HEK293 (cell line): Measurements from ENCODE around the gene NAP1L1.

Source experiments
- GLIS2 ChIP-seq: fragments of 450-650 bp; formaldehyde crosslinking; IDR thresholded peaks from 2 replicates; pipeline ENCODE4 v1.5.1; 2016; ENCODE audit warnings: missing biosample characterization, missing genetic modification characterization
- KLF10 ChIP-seq: fragments of 450-650 bp; IDR thresholded peaks from 2 replicates; pipeline ENCODE4 v1.5.1; 2018; ENCODE audit warnings: missing biosample characterization, mild to moderate bottlenecking, missing genetic modification characterization
- OSR2 ChIP-seq: fragments of 450-650 bp; formaldehyde crosslinking; IDR thresholded peaks from 2 replicates; pipeline ENCODE4 v1.5.1; 2016; ENCODE audit warnings: missing biosample characterization, missing genetic modification characterization
- RBAK ChIP-seq: fragments of 450-650 bp; formaldehyde crosslinking; IDR thresholded peaks from 2 replicates; pipeline ENCODE4 v1.5.1; 2016; ENCODE audit warnings: missing biosample characterization, missing genetic modification characterization
- ZBTB1 ChIP-seq: fragments of 450-650 bp; formaldehyde crosslinking; IDR thresholded peaks from 2 replicates; pipeline ENCODE4 v1.5.1; 2016; ENCODE audit warnings: missing biosample characterization, missing genetic modification characterization
- ZBTB8A ChIP-seq: fragments of 450-650 bp; formaldehyde crosslinking; IDR thresholded peaks from 2 replicates; pipeline ENCODE4 v1.5.1; 2016; ENCODE audit warnings: missing biosample characterization, missing genetic modification characterization
- ZEB2 ChIP-seq: fragments of 450-650 bp; formaldehyde crosslinking; IDR thresholded peaks from 2 replicates; pipeline ENCODE4 v1.5.1; 2016; ENCODE audit warnings: missing biosample characterization, missing genetic modification characterization
- ZNF112 ChIP-seq: fragments of 450-650 bp; formaldehyde crosslinking; IDR thresholded peaks from 2 replicates; pipeline ENCODE4 v1.5.0; 2017; ENCODE audit warnings: missing biosample characterization, missing genetic modification characterization
- ZNF121 ChIP-seq: fragments of 450-650 bp; formaldehyde crosslinking; IDR thresholded peaks from 2 replicates; pipeline ENCODE4 v1.5.1; 2016; ENCODE audit warnings: missing biosample characterization, missing genetic modification characterization
- ZNF146 ChIP-seq: fragments of 450-650 bp; formaldehyde crosslinking; IDR thresholded peaks from 2 replicates; pipeline ENCODE4 v1.5.1; 2016; ENCODE audit warnings: missing biosample characterization, missing genetic modification characterization
- ZNF16 ChIP-seq: fragments of 450-650 bp; formaldehyde crosslinking; IDR thresholded peaks from 2 replicates; pipeline ENCODE4 v1.5.1; 2016; ENCODE audit warnings: low read depth, missing biosample characterization, missing genetic modification characterization
- ZNF174 ChIP-seq: fragments of 450-650 bp; formaldehyde crosslinking; IDR thresholded peaks from 2 replicates; pipeline ENCODE4 v1.5.0; 2017; ENCODE audit warnings: missing biosample characterization, mild to moderate bottlenecking, missing genetic modification characterization
- ZNF184 ChIP-seq: fragments of 450-650 bp; IDR thresholded peaks from 2 replicates; pipeline ENCODE4 v1.5.1; 2018; ENCODE audit warnings: missing biosample characterization, mild to moderate bottlenecking, missing genetic modification characterization
- ZNF266 ChIP-seq: fragments of 450-650 bp; formaldehyde crosslinking; IDR thresholded peaks from 2 replicates; pipeline ENCODE4 v1.5.1; 2016; ENCODE audit warnings: missing biosample characterization, missing genetic modification characterization, low read depth
- ZNF292 ChIP-seq: fragments of 450-650 bp; formaldehyde crosslinking; IDR thresholded peaks from 2 replicates; pipeline ENCODE4 v1.5.1; 2016; ENCODE audit warnings: low read depth, missing biosample characterization, missing genetic modification characterization, borderline replicate concordance
- ZNF350 ChIP-seq: fragments of 450-650 bp; formaldehyde crosslinking; IDR thresholded peaks from 2 replicates; pipeline ENCODE4 v1.5.0; 2017; ENCODE audit warnings: missing biosample characterization, mild to moderate bottlenecking, missing genetic modification characterization
- ZNF423 ChIP-seq: fragments of 450-650 bp; formaldehyde crosslinking; IDR thresholded peaks from 2 replicates; pipeline ENCODE4 v1.5.1; 2016; ENCODE audit warnings: missing biosample characterization, missing genetic modification characterization
- ZNF555 ChIP-seq: fragments of 450-650 bp; formaldehyde crosslinking; conservative IDR thresholded peaks from 2 replicates; pipeline ENCODE4 v1.5.1; 2017; ENCODE audit warnings: missing biosample characterization, mild to moderate bottlenecking, missing genetic modification characterization, inconsistent platforms
- ZNF571 ChIP-seq: fragments of 450-650 bp; formaldehyde crosslinking; IDR thresholded peaks from 2 replicates; pipeline ENCODE4 v1.5.0; 2017; ENCODE audit warnings: missing biosample characterization, missing genetic modification characterization
- ZNF624 ChIP-seq: fragments of 450-650 bp; formaldehyde crosslinking; IDR thresholded peaks from 2 replicates; pipeline ENCODE4 v1.5.1; 2017; ENCODE audit warnings: missing biosample characterization, missing genetic modification characterization
- ZNF670 ChIP-seq: fragments of 450-650 bp; formaldehyde crosslinking; IDR thresholded peaks from 2 replicates; pipeline ENCODE4 v1.5.1; 2016; ENCODE audit warnings: missing biosample characterization, missing genetic modification characterization, low read depth
- ZNF677 ChIP-seq: fragments of 450-650 bp; IDR thresholded peaks from 2 replicates; pipeline ENCODE4 v1.5.0; 2018; ENCODE audit warnings: missing biosample characterization, mild to moderate bottlenecking, missing genetic modification characterization, moderate library complexity
- ZNF776 ChIP-seq: fragments of 450-650 bp; formaldehyde crosslinking; IDR thresholded peaks from 2 replicates; pipeline ENCODE4 v1.5.0; 2017; ENCODE audit warnings: missing biosample characterization, missing genetic modification characterization, borderline replicate concordance
- ZNF785 ChIP-seq: fragments of 450-650 bp; formaldehyde crosslinking; IDR thresholded peaks from 2 replicates; pipeline ENCODE4 v1.5.1; 2016; ENCODE audit warnings: missing biosample characterization, missing genetic modification characterization
- TF ChIP-seq, protein P1 (sequence below): fragments of 450-650 bp; formaldehyde crosslinking; IDR thresholded peaks from 2 replicates; pipeline ENCODE4 v1.5.0; 2017; ENCODE audit warnings: missing biosample characterization, missing genetic modification characterization, borderline replicate concordance
- TF ChIP-seq, protein P2 (sequence below): fragments of 450-650 bp; formaldehyde crosslinking; IDR thresholded peaks from 2 replicates; pipeline ENCODE4 v1.5.1; 2016; ENCODE audit warnings: missing biosample characterization, missing genetic modification characterization
- TF ChIP-seq, protein P3 (sequence below): fragments of 450-650 bp; formaldehyde crosslinking; IDR thresholded peaks from 2 replicates; pipeline ENCODE4 v1.5.1; 2016; ENCODE audit warnings: missing biosample characterization, missing genetic modification characterization
- TF ChIP-seq, protein P4 (sequence below): fragments of 450-650 bp; formaldehyde crosslinking; optimal IDR thresholded peaks from 2 replicates; pipeline ENCODE3; 2016; ENCODE audit warnings: missing biosample characterization, mild to moderate bottlenecking, missing genetic modification characterization
- TF ChIP-seq, protein P5 (sequence below): fragments of 450-650 bp; formaldehyde crosslinking; IDR thresholded peaks from 2 replicates; pipeline ENCODE4 v1.5.1; 2016; ENCODE audit warnings: missing biosample characterization, missing genetic modification characterization
- TF ChIP-seq, protein P6 (sequence below): fragments of 450-650 bp; formaldehyde crosslinking; IDR thresholded peaks from 2 replicates; pipeline ENCODE4 v1.5.1; 2016; ENCODE audit warnings: missing biosample characterization, missing genetic modification characterization

The NAP1L1 gene

DNA sequence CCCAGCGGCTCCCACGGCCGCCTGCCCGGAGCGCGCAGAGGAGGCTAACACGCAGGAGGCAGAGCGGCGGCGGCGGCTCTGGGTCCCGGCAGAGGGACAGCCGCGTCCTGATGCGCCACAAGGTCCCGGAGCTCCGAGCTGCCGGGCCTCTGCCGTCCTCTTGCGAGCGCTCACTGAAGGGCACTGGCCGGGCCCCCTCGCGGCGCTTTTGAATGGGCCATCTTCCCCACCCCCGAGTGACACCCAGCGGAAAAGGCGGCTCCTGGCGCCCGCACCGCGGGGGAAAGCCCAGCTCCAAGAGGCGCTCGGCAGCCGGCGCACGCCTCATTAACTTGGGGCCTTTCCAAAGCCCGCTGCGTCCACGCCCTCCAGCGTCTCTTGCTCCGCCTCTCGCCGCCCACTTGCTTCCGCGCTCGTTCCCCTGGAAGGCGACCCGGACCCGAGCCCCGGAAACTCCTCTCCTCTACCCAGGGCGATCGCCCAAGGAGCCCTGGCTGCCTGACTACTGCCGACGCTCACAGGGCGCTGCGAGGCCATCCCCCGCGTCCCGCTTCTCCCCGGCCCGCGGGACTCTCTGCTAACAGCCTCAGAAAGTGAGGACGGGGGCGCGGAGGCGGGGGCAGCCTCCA lies 53.0 kb downstream of the NAP1L1 start, which contains the start of gene PHLDA1 (continued):
- TF ChIP-seq, protein P1, sequence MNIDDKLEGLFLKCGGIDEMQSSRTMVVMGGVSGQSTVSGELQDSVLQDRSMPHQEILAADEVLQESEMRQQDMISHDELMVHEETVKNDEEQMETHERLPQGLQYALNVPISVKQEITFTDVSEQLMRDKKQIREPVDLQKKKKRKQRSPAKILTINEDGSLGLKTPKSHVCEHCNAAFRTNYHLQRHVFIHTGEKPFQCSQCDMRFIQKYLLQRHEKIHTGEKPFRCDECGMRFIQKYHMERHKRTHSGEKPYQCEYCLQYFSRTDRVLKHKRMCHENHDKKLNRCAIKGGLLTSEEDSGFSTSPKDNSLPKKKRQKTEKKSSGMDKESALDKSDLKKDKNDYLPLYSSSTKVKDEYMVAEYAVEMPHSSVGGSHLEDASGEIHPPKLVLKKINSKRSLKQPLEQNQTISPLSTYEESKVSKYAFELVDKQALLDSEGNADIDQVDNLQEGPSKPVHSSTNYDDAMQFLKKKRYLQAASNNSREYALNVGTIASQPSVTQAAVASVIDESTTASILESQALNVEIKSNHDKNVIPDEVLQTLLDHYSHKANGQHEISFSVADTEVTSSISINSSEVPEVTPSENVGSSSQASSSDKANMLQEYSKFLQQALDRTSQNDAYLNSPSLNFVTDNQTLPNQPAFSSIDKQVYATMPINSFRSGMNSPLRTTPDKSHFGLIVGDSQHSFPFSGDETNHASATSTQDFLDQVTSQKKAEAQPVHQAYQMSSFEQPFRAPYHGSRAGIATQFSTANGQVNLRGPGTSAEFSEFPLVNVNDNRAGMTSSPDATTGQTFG = no peak
- TF ChIP-seq, protein P2, sequence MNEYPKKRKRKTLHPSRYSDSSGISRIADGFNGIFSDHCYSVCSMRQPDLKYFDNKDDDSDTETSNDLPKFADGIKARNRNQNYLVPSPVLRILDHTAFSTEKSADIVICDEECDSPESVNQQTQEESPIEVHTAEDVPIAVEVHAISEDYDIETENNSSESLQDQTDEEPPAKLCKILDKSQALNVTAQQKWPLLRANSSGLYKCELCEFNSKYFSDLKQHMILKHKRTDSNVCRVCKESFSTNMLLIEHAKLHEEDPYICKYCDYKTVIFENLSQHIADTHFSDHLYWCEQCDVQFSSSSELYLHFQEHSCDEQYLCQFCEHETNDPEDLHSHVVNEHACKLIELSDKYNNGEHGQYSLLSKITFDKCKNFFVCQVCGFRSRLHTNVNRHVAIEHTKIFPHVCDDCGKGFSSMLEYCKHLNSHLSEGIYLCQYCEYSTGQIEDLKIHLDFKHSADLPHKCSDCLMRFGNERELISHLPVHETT (tag by site-specific recombination) = 0 out of 2 replicates have a peak, but pooled peaks have one; percentile 19
- peak; percentile 69; the same call in 1 of the 2 replicates for TF ChIP-seq OSR2 (tag by site-specific recombination)
- TF ChIP-seq, protein P3, sequence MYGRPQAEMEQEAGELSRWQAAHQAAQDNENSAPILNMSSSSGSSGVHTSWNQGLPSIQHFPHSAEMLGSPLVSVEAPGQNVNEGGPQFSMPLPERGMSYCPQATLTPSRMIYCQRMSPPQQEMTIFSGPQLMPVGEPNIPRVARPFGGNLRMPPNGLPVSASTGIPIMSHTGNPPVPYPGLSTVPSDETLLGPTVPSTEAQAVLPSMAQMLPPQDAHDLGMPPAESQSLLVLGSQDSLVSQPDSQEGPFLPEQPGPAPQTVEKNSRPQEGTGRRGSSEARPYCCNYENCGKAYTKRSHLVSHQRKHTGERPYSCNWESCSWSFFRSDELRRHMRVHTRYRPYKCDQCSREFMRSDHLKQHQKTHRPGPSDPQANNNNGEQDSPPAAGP (tag by site-specific recombination) = peak; percentile 51; the same call in 1 of the 2 replicates
- no peak for TF ChIP-seq ZNF624 (tag by site-specific recombination)
- no peak for TF ChIP-seq ZNF121 (tag by site-specific recombination)
- no peak for TF ChIP-seq ZNF571 (tag by site-specific recombination)
- TF ChIP-seq ZNF670 (tag by site-specific recombination) = no peak
- no peak for TF ChIP-seq ZNF785
- no peak for TF ChIP-seq ZNF184 (tag by site-specific recombination)
- TF ChIP-seq ZNF292 = no peak
- TF ChIP-seq ZNF350 (tag by site-specific recombination) = no peak
- TF ChIP-seq ZNF146 = no peak
- TF ChIP-seq ZNF16 = no peak
- no peak for TF ChIP-seq ZNF112 (tag by site-specific recombination)
- TF ChIP-seq, protein P4, sequence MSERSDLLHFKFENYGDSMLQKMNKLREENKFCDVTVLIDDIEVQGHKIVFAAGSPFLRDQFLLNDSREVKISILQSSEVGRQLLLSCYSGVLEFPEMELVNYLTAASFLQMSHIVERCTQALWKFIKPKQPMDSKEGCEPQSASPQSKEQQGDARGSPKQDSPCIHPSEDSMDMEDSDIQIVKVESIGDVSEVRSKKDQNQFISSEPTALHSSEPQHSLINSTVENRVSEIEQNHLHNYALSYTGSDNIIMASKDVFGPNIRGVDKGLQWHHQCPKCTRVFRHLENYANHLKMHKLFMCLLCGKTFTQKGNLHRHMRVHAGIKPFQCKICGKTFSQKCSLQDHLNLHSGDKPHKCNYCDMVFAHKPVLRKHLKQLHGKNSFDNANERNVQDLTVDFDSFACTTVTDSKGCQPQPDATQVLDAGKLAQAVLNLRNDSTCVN (tag by site-specific recombination) = peak; percentile 88
- peak; percentile 98 for TF ChIP-seq ZNF423 (tag by site-specific recombination)
- TF ChIP-seq ZBTB1 (tag by site-specific recombination) = no peak
- no peak for TF ChIP-seq ZNF266
- TF ChIP-seq ZNF776 (tag by site-specific recombination) = no peak
- TF ChIP-seq, protein P5, sequence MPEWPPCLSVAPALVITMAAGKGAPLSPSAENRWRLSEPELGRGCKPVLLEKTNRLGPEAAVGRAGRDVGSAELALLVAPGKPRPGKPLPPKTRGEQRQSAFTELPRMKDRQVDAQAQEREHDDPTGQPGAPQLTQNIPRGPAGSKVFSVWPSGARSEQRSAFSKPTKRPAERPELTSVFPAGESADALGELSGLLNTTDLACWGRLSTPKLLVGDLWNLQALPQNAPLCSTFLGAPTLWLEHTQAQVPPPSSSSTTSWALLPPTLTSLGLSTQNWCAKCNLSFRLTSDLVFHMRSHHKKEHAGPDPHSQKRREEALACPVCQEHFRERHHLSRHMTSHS = no peak
- peak; percentile 99 for TF ChIP-seq ZBTB8A
- TF ChIP-seq ZEB2 (tag by site-specific recombination) = peak; percentile 76
- TF ChIP-seq KLF10 (tag by site-specific recombination) = peak; percentile 75
- TF ChIP-seq, protein P6, sequence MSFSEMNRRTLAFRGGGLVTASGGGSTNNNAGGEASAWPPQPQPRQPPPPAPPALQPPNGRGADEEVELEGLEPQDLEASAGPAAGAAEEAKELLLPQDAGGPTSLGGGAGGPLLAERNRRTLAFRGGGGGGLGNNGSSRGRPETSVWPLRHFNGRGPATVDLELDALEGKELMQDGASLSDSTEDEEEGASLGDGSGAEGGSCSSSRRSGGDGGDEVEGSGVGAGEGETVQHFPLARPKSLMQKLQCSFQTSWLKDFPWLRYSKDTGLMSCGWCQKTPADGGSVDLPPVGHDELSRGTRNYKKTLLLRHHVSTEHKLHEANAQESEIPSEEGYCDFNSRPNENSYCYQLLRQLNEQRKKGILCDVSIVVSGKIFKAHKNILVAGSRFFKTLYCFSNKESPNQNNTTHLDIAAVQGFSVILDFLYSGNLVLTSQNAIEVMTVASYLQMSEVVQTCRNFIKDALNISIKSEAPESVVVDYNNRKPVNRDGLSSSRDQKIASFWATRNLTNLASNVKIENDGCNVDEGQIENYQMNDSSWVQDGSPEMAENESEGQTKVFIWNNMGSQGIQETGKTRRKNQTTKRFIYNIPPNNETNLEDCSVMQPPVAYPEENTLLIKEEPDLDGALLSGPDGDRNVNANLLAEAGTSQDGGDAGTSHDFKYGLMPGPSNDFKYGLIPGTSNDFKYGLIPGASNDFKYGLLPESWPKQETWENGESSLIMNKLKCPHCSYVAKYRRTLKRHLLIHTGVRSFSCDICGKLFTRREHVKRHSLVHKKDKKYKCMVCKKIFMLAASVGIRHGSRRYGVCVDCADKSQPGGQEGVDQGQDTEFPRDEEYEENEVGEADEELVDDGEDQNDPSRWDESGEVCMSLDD (tag by site-specific recombination) = peak; percentile 18; the same call in 1 of the 2 replicates
- no peak for TF ChIP-seq ZNF677 (tag by site-specific recombination)
- no peak for TF ChIP-seq RBAK
- peak; percentile 89 for TF ChIP-seq GLIS2 (tag by site-specific recombination)
- no peak for TF ChIP-seq ZNF174
- TF ChIP-seq ZNF555 (tag by site-specific recombination) = no peak
